ENCODE data around the gene DCLRE1B. TPM values are rescaled to one million over a fixed set of nuclear protein-coding genes. Genes with fewer than 3 reads are reported as not detected.

DCLRE1B gene
- total RNA-seq, 3 donors from 2014 or later: 4.2 to 6.0 (median 5.2) TPM

- peaks cover 8% of the 10 kb centered on the region for H3K36me3 ChIP-seq (ENCODE audit: low read depth)
Observed at GRCh38 chr1:113905435-113905861, 322 bp downstream of the DCLRE1B start.

GRCh38 chr1:113912594-113913311 lies 7.6 kb downstream of the DCLRE1B start:
- Histone ChIP-seq H3K4me3 (no peak overlapping the region), H3K9me3 (no peaks in the 10 kb centered on the region), H3K36me3 (ENCODE audit: low read depth) (no peaks in the 10 kb centered on the region), H3K4me1 (ENCODE audit: low read depth) (no peaks in the 10 kb centered on the region)
- ATAC-seq (peak; percentile 61), DNase-seq (no peak)
- intact Hi-C loops (cut with DNase I, micrococcal nuclease): no loop called here
- no peak for TF ChIP-seq CTCF (IDR thresholded peaks at IDR 0.05)

More at GRCh38 chr1:113905435-113905861, 322 bp downstream of the DCLRE1B start:
- Histone ChIP-seq H3K4me3 (peak overlapping the region; percentile 54), H3K9me3 (no peaks in the 10 kb centered on the region), H3K4me1 (ENCODE audit: low read depth) (peaks cover 48% of the 10 kb centered on the region)
- no peak for TF ChIP-seq CTCF (IDR thresholded peaks at IDR 0.05)
- DNase-seq: peak in 1 of 3 donors; percentile 74
- intact Hi-C loops (cut with DNase I, micrococcal nuclease): no loop called here
- ATAC-seq: no peak

GRCh38 chr1:113913312-113913668 lies 8.2 kb downstream of the DCLRE1B start:
- Histone ChIP-seq H3K9me3 (no peaks in the 10 kb centered on the region), H3K4me3 (no peak overlapping the region), H3K36me3 (ENCODE audit: low read depth) (no peaks in the 10 kb centered on the region), H3K4me1 (ENCODE audit: low read depth) (no peaks in the 10 kb centered on the region)
- intact Hi-C loops (cut with DNase I, micrococcal nuclease): no loop called here
- DNase-seq (no peak), ATAC-seq (no peak)
- TF ChIP-seq CTCF (IDR thresholded peaks at IDR 0.05): no peak

- intact Hi-C loops (cut with DNase I, micrococcal nuclease): no loop called here
- H3K36me3 ChIP-seq (ENCODE audit: low read depth): no peaks in the 10 kb centered on the region
Observed at GRCh38 chr1:113913887-113914664, 8.9 kb downstream of the DCLRE1B start.

GRCh38 chr1:113916974-113917373 lies 11.8 kb downstream of the DCLRE1B start:
- Histone ChIP-seq H3K4me1 (ENCODE audit: low read depth) (no peaks in the 10 kb centered on the region), H3K36me3 (ENCODE audit: low read depth) (no peaks in the 10 kb centered on the region), H3K4me3 (no peak overlapping the region), H3K9me3 (no peaks in the 10 kb centered on the region)
- ATAC-seq (no peak), DNase-seq (no peak)
- intact Hi-C loops (cut with DNase I, micrococcal nuclease): no loop called here
- TF ChIP-seq CTCF (IDR thresholded peaks at IDR 0.05): no peak

More at GRCh38 chr1:113913887-113914664, 8.9 kb downstream of the DCLRE1B start:
- no peak overlapping the region for H3K4me3 ChIP-seq
- TF ChIP-seq CTCF (IDR thresholded peaks at IDR 0.05): no peak
- H3K4me1 ChIP-seq (ENCODE audit: low read depth): no peaks in the 10 kb centered on the region
- DNase-seq (no peak), ATAC-seq (no peak)
- no peaks in the 10 kb centered on the region for H3K9me3 ChIP-seq

Measured in mucosa of descending colon (tissue), 3 donors.